B cell (primary cell): ENCODE results near the gene ZSCAN4.

Experiments used
- EZH2 ChIP-seq: IDR thresholded peaks from 2 replicates; pipeline ENCODE4 v1.6.1; 2012; ENCODE audit warnings: borderline replicate concordance, low read depth, mild to moderate bottlenecking, moderate library complexity, low read length; ENCODE audit not compliant: insufficient read depth, poor library complexity, severe bottlenecking
- TF ChIP-seq, protein P1 (sequence below): fragments of 200-600 bp; IDR thresholded peaks from one replicate; pipeline ENCODE4 v1.8.0; 2022; ENCODE audit warnings: antibody characterized with exemption, mild to moderate bottlenecking

GRCh38 chr19:57648331-57649003 is 20.3 kb upstream of the ZSCAN4 start:
- TF ChIP-seq, protein P1, sequence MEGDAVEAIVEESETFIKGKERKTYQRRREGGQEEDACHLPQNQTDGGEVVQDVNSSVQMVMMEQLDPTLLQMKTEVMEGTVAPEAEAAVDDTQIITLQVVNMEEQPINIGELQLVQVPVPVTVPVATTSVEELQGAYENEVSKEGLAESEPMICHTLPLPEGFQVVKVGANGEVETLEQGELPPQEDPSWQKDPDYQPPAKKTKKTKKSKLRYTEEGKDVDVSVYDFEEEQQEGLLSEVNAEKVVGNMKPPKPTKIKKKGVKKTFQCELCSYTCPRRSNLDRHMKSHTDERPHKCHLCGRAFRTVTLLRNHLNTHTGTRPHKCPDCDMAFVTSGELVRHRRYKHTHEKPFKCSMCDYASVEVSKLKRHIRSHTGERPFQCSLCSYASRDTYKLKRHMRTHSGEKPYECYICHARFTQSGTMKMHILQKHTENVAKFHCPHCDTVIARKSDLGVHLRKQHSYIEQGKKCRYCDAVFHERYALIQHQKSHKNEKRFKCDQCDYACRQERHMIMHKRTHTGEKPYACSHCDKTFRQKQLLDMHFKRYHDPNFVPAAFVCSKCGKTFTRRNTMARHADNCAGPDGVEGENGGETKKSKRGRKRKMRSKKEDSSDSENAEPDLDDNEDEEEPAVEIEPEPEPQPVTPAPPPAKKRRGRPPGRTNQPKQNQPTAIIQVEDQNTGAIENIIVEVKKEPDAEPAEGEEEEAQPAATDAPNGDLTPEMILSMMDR = no peak
- no peak for TF ChIP-seq EZH2
